Endothelial cell of umbilical vein (primary cell): ENCODE measurements around the gene PDE6B.

Experiments
- CTCF ChIP-seq, 2 donors: IDR thresholded peaks; 1 replicate in 1 of 2; 2 replicates in 1 of 2; pipeline ENCODE4 v1.5.1; 2011; ENCODE audit warnings: low read length in 2 of 2, mild to moderate bottlenecking in 2 of 2, moderate library complexity in 2 of 2, control low read depth in 1 of 2, inconsistent platforms in 1 of 2, low read depth in 1 of 2; ENCODE audit not compliant: insufficient read depth in 1 of 2; ENCODE audit errors: extremely low read depth in 1 of 2
- EZH2 ChIP-seq: IDR thresholded peaks from 2 replicates; pipeline ENCODE4 v1.6.1; 2012; ENCODE audit warnings: borderline replicate concordance, low read depth, mild to moderate bottlenecking, moderate library complexity, low read length, inconsistent platforms; ENCODE audit not compliant: severe bottlenecking
- MAX ChIP-seq: IDR thresholded peaks from 2 replicates; pipeline ENCODE4 v1.6.1; 2011; ENCODE audit not compliant: insufficient read depth, insufficient read length
- POLR2A ChIP-seq: IDR thresholded peaks from 2 replicates; pipeline ENCODE4 v1.6.1; 2012; ENCODE audit warnings: low read depth, mild to moderate bottlenecking, control low read depth, low read length

- TF ChIP-seq POLR2A (no peak), CTCF (IDR thresholded peaks at IDR 0.05; ENCODE audit: extremely low read depth in 1 of 2, insufficient read depth in 1 of 2, low read depth in 1 of 2, low read length in 2 of 2) (no peak), MAX (no peak), EZH2 (no peak)
Observed at GRCh38 chr4:686413-687040, 61.2 kb downstream of the PDE6B start.
